ENCODE data around the gene CTNNBL1.
A peak's percentile ranks its signal among the peaks of the same experiment; 100 is the strongest.
"Not testable (repeated sequence)": the region's sequence is repeated elsewhere in the genome, so short reads cannot be mapped to it uniquely, and the experiment has no call there.

CTNNBL1 gene

GRCh38 chr20:37692459-37693166 is 1.2 kb upstream of the CTNNBL1 start:
- DNase-seq (ENCODE audit: low read depth, low spot score) = no peak
- no peaks in the 10 kb centered on the region for H3K9me3 ChIP-seq (ENCODE audit: insufficient read depth, low read length)

GRCh38 chr20:37693242-37693634 is 592 bp upstream of the CTNNBL1 start:
- no peak for TF ChIP-seq SUZ12 (IDR thresholded peaks at IDR 0.05; ENCODE audit: extremely low read depth, insufficient read depth, insufficient read length)
- TF ChIP-seq ZNF274 (IDR thresholded peaks at IDR 0.05; ENCODE audit: low read depth, low read length) = no peak
- TF ChIP-seq YY1 (IDR thresholded peaks at IDR 0.05; ENCODE audit: insufficient read depth, insufficient read length) = no peak
- Histone ChIP-seq H3K36me3 (ENCODE audit: insufficient read depth, insufficient read length, low read length) (peaks cover 25% of the 10 kb centered on the region), H3K4me1 (ENCODE audit: insufficient read depth, insufficient read length) (no peaks in the 10 kb centered on the region), H3K4me3 (ENCODE audit: insufficient read length, low read depth) (peak overlapping the region; percentile 95), H3K27me3 (ENCODE audit: insufficient read depth, insufficient read length) (peaks cover 4% of the 10 kb centered on the region), H3K9ac (ENCODE audit: insufficient read length, low read depth) (no peak overlapping the region), H3K9me3 (ENCODE audit: insufficient read depth, low read length) (no peaks in the 10 kb centered on the region)
- DNase-seq (ENCODE audit: low read depth, low spot score) = no peak

More at GRCh38 chr20:37692459-37693166, 1.2 kb upstream of the CTNNBL1 start:
- peaks cover 19% of the 10 kb centered on the region for H3K36me3 ChIP-seq (ENCODE audit: insufficient read depth, insufficient read length, low read length)
- TF ChIP-seq SUZ12 (IDR thresholded peaks at IDR 0.05; ENCODE audit: extremely low read depth, insufficient read depth, insufficient read length) (no peak), YY1 (IDR thresholded peaks at IDR 0.05; ENCODE audit: insufficient read depth, insufficient read length) (no peak), ZNF274 (IDR thresholded peaks at IDR 0.05; ENCODE audit: low read depth, low read length) (no peak)
- no peak overlapping the region for H3K9ac ChIP-seq (ENCODE audit: insufficient read length, low read depth)
- no peak overlapping the region for H3K4me3 ChIP-seq (ENCODE audit: insufficient read length, low read depth)
- H3K27me3 ChIP-seq (ENCODE audit: insufficient read depth, insufficient read length) = peaks cover 4% of the 10 kb centered on the region
- no peaks in the 10 kb centered on the region for H3K4me1 ChIP-seq (ENCODE audit: insufficient read depth, insufficient read length)

GRCh38 chr20:37695684-37696342 is 2.0 kb downstream of the CTNNBL1 start:
- no peaks in the 10 kb centered on the region for H3K9me3 ChIP-seq (ENCODE audit: insufficient read depth, low read length)
- DNase-seq (ENCODE audit: low read depth, low spot score) = no peak
- H3K27me3 ChIP-seq (ENCODE audit: insufficient read depth, insufficient read length) = peaks cover 4% of the 10 kb centered on the region
- H3K4me3 ChIP-seq (ENCODE audit: insufficient read length, low read depth) = no peak overlapping the region
- H3K9ac ChIP-seq (ENCODE audit: insufficient read length, low read depth) = no peak overlapping the region
- H3K4me1 ChIP-seq (ENCODE audit: insufficient read depth, insufficient read length) = no peaks in the 10 kb centered on the region
- no peak for TF ChIP-seq YY1 (IDR thresholded peaks at IDR 0.05; ENCODE audit: insufficient read depth, insufficient read length)
- TF ChIP-seq ZNF274 (IDR thresholded peaks at IDR 0.05; ENCODE audit: low read depth, low read length) = no peak
- TF ChIP-seq SUZ12 (IDR thresholded peaks at IDR 0.05; ENCODE audit: extremely low read depth, insufficient read depth, insufficient read length) = no peak
- H3K36me3 ChIP-seq (ENCODE audit: insufficient read depth, insufficient read length, low read length) = peaks cover 43% of the 10 kb centered on the region

GRCh38 chr20:37697314-37697713 is 3.5 kb downstream of the CTNNBL1 start:
- H3K4me3 ChIP-seq (ENCODE audit: insufficient read length, low read depth) = no peak overlapping the region
- peaks cover 4% of the 10 kb centered on the region for H3K27me3 ChIP-seq (ENCODE audit: insufficient read depth, insufficient read length)
- no peaks in the 10 kb centered on the region for H3K4me1 ChIP-seq (ENCODE audit: insufficient read depth, insufficient read length)
- TF ChIP-seq SUZ12 (IDR thresholded peaks at IDR 0.05; ENCODE audit: extremely low read depth, insufficient read depth, insufficient read length) (no peak), YY1 (IDR thresholded peaks at IDR 0.05; ENCODE audit: insufficient read depth, insufficient read length) (no peak), ZNF274 (IDR thresholded peaks at IDR 0.05; ENCODE audit: low read depth, low read length) (no peak)
- DNase-seq (ENCODE audit: low read depth, low spot score) = no peak
- no peak overlapping the region for H3K9ac ChIP-seq (ENCODE audit: insufficient read length, low read depth)
- peaks cover 43% of the 10 kb centered on the region for H3K36me3 ChIP-seq (ENCODE audit: insufficient read depth, insufficient read length, low read length)
- H3K9me3 ChIP-seq (ENCODE audit: insufficient read depth, low read length) = no peaks in the 10 kb centered on the region

- H3K27me3 ChIP-seq (ENCODE audit: insufficient read depth, insufficient read length) = no peaks in the 10 kb centered on the region
- DNase-seq (ENCODE audit: low read depth, low spot score) = no peak
- no peak overlapping the region for H3K4me3 ChIP-seq (ENCODE audit: insufficient read length, low read depth)
- H3K9me3 ChIP-seq (ENCODE audit: insufficient read depth, low read length) = no peaks in the 10 kb centered on the region; the same call in 1 of the 2 replicates
- TF ChIP-seq ZNF274 (IDR thresholded peaks at IDR 0.05; ENCODE audit: low read depth, low read length) = no peak
- TF ChIP-seq SUZ12 (IDR thresholded peaks at IDR 0.05; ENCODE audit: extremely low read depth, insufficient read depth, insufficient read length) = no peak
- TF ChIP-seq YY1 (IDR thresholded peaks at IDR 0.05; ENCODE audit: insufficient read depth, insufficient read length) = no peak
- peaks cover 43% of the 10 kb centered on the region for H3K36me3 ChIP-seq (ENCODE audit: insufficient read depth, insufficient read length, low read length)
- H3K9ac ChIP-seq (ENCODE audit: insufficient read length, low read depth) = no peak overlapping the region
- H3K4me1 ChIP-seq (ENCODE audit: insufficient read depth, insufficient read length) = no peaks in the 10 kb centered on the region
These were observed 5.4 kb downstream of the CTNNBL1 start for GRCh38 chr20:37699202-37699601.

- no peaks in the 10 kb centered on the region; the same call in 1 of the 2 replicates for H3K9me3 ChIP-seq (ENCODE audit: insufficient read depth, low read length)
- DNase-seq (ENCODE audit: low read depth, low spot score) = no peak
These were observed 6.5 kb downstream of the CTNNBL1 start for GRCh38 chr20:37700301-37700700.

GRCh38 chr20:37701676-37702075 is 7.8 kb downstream of the CTNNBL1 start:
- H3K36me3 ChIP-seq (ENCODE audit: insufficient read depth, insufficient read length, low read length) = peaks cover 31% of the 10 kb centered on the region
- H3K27me3 ChIP-seq (ENCODE audit: insufficient read depth, insufficient read length); H3K4me1 ChIP-seq (ENCODE audit: insufficient read depth, insufficient read length); DNase-seq (ENCODE audit: low read depth, low spot score); H3K4me3 ChIP-seq (ENCODE audit: insufficient read length, low read depth); H3K9ac ChIP-seq (ENCODE audit: insufficient read length, low read depth); H3K9me3 ChIP-seq (ENCODE audit: insufficient read depth, low read length): not testable (repeated sequence)

More at GRCh38 chr20:37700301-37700700, 6.5 kb downstream of the CTNNBL1 start:
- H3K9ac ChIP-seq (ENCODE audit: insufficient read length, low read depth) = no peak overlapping the region
- H3K36me3 ChIP-seq (ENCODE audit: insufficient read depth, insufficient read length, low read length) = peaks cover 40% of the 10 kb centered on the region
- no peaks in the 10 kb centered on the region for H3K27me3 ChIP-seq (ENCODE audit: insufficient read depth, insufficient read length)
- no peak for TF ChIP-seq SUZ12 (IDR thresholded peaks at IDR 0.05; ENCODE audit: extremely low read depth, insufficient read depth, insufficient read length)
- no peak for TF ChIP-seq ZNF274 (IDR thresholded peaks at IDR 0.05; ENCODE audit: low read depth, low read length)
- no peak for TF ChIP-seq YY1 (IDR thresholded peaks at IDR 0.05; ENCODE audit: insufficient read depth, insufficient read length)
- H3K4me3 ChIP-seq (ENCODE audit: insufficient read length, low read depth) = no peak overlapping the region
- H3K4me1 ChIP-seq (ENCODE audit: insufficient read depth, insufficient read length) = no peaks in the 10 kb centered on the region

Data from NT2/D1 (cell line).